SK-N-SH treated with all-trans-retinoic acid at 6 μM for 48 hours (cell line): ENCODE results near the gene RIMBP2.

Experiments
- CSDC2 ChIP-seq: fragments of 250-450 bp; sonication (Bioruptor Pico); IDR thresholded peaks from 2 replicates; pipeline ENCODE4 v1.5.0; 2020; ENCODE audit warnings: mild to moderate bottlenecking, moderate library complexity
- ISL1 ChIP-seq: fragments of 250-450 bp; sonication (Bioruptor Pico); IDR thresholded peaks from 2 replicates; pipeline ENCODE4 v2.1.2; 2022; ENCODE audit warnings: mild to moderate bottlenecking, moderate library complexity
- PPARA ChIP-seq: fragments of 250-450 bp; sonication (Bioruptor Pico); IDR thresholded peaks from 2 replicates; pipeline ENCODE4 v1.5.0; 2020; ENCODE audit warnings: mild to moderate bottlenecking, borderline replicate concordance
- RARB ChIP-seq: fragments of 250-450 bp; sonication (Bioruptor Pico); IDR thresholded peaks from 2 replicates; pipeline ENCODE4 v1.8.0; 2021; ENCODE audit warnings: mild to moderate bottlenecking, moderate library complexity
- TCF4 ChIP-seq: fragments of 250-450 bp; sonication (Bioruptor Pico); IDR thresholded peaks from 2 replicates; pipeline ENCODE4 v1.8.0; 2021; ENCODE audit warnings: mild to moderate bottlenecking, moderate library complexity, borderline replicate concordance
- ZFP3 ChIP-seq: fragments of 250-450 bp; sonication (Bioruptor Pico); IDR thresholded peaks from 2 replicates; pipeline ENCODE4 v1.5.0; 2020; ENCODE audit warnings: mild to moderate bottlenecking, moderate library complexity
- ZFP30 ChIP-seq: fragments of 450-650 bp; formaldehyde crosslinking; IDR thresholded peaks from 2 replicates; pipeline ENCODE4 v1.5.0; 2022; ENCODE audit warnings: mild to moderate bottlenecking, moderate library complexity
- ZNF565 ChIP-seq: fragments of 450-650 bp; formaldehyde crosslinking; conservative IDR thresholded peaks from 2 replicates; pipeline ENCODE4 v1.5.0; 2020; ENCODE audit warnings: low read depth, mild to moderate bottlenecking, moderate library complexity
- TF ChIP-seq, protein P1 (sequence below): fragments of 250-450 bp; sonication (Bioruptor Pico); IDR thresholded peaks from 2 replicates; pipeline ENCODE4 v1.8.0; 2020; ENCODE audit warnings: mild to moderate bottlenecking, moderate library complexity, borderline replicate concordance
- TF ChIP-seq, protein P2 (sequence below): fragments of 250-450 bp; sonication (Bioruptor Pico); IDR thresholded peaks from 2 replicates; pipeline ENCODE4 v1.5.0; 2020; ENCODE audit warnings: mild to moderate bottlenecking, moderate library complexity

DNA sequence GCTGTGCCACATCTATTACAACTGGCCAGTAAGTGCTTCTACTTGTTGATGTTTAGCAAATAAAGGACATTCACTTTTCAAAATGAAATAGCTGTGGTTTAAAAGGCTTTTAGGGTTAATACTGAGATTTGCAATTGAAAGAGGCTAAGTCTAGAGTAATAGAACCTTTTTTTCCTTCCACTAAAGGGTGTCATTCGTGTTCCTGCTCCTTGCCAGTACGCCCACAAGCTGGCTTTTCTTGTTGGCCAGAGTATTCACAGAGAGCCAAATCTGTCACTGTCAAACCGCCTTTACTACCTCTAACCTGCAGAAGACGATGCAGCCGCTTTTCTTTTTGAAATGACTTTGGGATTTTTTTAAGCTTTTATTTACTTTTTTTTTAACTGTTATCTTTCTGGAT, 344.8 kb downstream of the RIMBP2 start:
- TF ChIP-seq, protein P1, sequence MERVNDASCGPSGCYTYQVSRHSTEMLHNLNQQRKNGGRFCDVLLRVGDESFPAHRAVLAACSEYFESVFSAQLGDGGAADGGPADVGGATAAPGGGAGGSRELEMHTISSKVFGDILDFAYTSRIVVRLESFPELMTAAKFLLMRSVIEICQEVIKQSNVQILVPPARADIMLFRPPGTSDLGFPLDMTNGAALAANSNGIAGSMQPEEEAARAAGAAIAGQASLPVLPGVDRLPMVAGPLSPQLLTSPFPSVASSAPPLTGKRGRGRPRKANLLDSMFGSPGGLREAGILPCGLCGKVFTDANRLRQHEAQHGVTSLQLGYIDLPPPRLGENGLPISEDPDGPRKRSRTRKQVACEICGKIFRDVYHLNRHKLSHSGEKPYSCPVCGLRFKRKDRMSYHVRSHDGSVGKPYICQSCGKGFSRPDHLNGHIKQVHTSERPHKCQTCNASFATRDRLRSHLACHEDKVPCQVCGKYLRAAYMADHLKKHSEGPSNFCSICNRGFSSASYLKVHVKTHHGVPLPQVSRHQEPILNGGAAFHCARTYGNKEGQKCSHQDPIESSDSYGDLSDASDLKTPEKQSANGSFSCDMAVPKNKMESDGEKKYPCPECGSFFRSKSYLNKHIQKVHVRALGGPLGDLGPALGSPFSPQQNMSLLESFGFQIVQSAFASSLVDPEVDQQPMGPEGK (CRISPR knock-in tag) = no peak
- TF ChIP-seq ISL1 (CRISPR knock-in tag) (no peak), PPARA (CRISPR knock-in tag) (no peak), TCF4 (CRISPR knock-in tag) (no peak), ZFP3 (CRISPR knock-in tag) (no peak), CSDC2 (no peak), RARB (CRISPR knock-in tag) (no peak), ZFP30 (CRISPR knock-in tag) (no peak), ZNF565 (CRISPR knock-in tag) (no peak)
- TF ChIP-seq, protein P2, sequence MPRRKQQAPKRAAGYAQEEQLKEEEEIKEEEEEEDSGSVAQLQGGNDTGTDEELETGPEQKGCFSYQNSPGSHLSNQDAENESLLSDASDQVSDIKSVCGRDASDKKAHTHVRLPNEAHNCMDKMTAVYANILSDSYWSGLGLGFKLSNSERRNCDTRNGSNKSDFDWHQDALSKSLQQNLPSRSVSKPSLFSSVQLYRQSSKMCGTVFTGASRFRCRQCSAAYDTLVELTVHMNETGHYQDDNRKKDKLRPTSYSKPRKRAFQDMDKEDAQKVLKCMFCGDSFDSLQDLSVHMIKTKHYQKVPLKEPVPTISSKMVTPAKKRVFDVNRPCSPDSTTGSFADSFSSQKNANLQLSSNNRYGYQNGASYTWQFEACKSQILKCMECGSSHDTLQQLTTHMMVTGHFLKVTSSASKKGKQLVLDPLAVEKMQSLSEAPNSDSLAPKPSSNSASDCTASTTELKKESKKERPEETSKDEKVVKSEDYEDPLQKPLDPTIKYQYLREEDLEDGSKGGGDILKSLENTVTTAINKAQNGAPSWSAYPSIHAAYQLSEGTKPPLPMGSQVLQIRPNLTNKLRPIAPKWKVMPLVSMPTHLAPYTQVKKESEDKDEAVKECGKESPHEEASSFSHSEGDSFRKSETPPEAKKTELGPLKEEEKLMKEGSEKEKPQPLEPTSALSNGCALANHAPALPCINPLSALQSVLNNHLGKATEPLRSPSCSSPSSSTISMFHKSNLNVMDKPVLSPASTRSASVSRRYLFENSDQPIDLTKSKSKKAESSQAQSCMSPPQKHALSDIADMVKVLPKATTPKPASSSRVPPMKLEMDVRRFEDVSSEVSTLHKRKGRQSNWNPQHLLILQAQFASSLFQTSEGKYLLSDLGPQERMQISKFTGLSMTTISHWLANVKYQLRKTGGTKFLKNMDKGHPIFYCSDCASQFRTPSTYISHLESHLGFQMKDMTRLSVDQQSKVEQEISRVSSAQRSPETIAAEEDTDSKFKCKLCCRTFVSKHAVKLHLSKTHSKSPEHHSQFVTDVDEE = no peak
